ENCODE results near the gene KIF1B.

KIF1B gene

GRCh38 chr1:10209905-10210810, at the start of gene KIF1B:
Gene KIF1B, plus strand, starts transcription at chr1:10210570. Its CDS starts 21,759 bp downstream, at chr1:10232329.
- peak; percentile 97 for DNase-seq

DNA sequence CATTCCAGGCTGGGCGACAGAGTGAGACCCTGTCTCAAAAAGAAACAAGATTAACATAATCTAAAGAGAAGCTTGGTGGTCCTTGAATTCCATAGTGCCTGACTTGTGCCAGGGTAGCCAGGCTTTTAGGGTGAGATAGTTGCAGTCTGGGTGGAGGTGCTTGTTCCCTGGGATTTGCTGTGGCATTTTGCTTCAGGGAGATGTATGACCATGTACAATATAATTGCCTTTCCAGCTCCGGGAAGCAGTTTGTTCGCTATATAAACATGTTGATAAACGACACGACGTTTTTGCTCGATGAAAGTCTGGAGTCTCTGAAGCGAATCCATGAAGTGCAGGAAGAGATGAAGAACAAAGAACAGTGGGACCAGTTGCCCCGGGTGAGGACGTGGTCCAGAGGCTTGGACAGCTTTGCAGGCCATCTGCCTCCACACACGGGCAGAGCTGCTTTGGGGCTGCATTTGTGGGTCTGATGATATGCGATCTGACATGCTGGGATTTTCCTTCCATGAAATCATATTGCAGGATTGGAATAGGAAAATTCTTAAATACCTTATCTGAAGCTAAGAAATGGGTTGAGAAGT, 49.4 kb upstream of the KIF1B start:
- no peak for DNase-seq

- DNase-seq, result no peak
These were observed 48.7 kb upstream of the KIF1B start for GRCh38 chr1:10161541-10162290.

DNA sequence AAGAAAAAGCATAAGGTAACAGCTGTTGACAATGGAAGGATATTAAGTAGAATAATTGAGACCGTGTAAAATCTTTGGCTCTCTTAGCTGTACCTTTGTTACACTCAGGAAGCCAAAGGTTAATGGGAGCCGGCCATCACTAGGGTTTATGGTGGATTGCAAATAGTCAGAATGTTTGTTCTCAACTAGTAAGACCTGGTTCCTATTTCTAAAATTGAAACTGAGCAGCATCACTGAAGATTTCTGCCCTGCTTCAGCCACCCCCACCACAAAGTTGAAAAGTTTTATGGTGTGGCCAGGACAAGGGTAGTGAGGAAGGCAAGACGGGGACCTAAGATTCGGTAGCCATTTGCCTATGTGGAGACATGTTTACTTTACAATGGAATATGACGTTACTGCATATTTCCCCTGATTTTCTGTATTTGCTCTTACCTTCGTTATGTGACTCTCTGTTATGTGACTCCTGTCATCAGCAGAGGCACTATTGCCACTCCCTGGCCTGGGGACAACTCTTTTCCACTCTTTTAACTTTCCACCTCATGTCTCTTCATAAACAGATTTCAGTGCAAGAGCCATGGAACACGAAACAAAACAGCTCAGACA, 41.4 kb upstream of the KIF1B start:
- no peak for DNase-seq

DNA sequence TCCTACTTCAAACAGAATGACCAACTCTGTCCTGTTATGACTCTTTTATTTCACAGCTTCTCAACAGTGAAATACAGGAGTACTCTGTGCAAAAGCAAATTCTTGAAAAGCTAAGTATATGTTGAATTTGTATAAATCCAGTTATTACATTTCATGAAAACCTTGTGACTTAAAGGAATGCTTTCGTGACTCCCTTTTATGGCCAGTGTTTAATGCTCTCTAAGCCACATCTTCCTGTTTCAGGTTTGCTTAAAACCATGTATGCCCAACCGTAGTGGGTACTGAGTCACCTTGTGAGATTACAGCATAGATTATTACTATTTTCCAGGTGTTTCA, 40.2 kb upstream of the KIF1B start:
- no peak for DNase-seq

DNA sequence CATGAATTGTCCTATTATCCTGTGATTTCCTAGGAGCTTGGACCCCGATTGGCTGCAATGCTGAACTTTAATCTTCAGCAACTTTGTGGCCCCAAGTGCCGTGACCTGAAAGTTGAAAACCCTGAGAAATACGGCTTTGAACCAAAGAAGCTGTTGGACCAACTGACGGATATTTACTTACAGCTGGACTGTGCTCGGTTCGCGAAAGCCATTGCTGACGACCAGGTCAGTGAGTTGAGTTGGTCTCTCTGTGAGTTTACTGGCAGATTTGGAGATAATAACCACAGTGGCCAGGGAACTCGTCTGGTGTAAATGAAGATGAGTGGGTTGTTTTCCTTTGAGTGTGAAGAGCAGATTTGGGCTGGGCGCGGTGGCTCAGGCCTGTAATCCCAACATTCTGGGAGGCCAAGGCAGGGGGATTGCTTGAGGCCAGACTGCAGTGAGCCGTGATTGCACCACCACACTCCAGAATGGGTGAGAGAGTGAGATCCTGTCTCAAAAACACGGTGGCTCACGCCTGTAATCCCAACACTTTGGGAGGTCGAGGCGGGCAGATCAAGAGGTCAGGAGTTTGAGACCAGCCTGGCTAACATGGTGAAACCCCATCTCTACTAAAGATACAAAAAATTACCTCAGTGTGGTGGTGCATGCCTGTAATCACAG, 39.1 kb upstream of the KIF1B start:
- no peak for DNase-seq

DNA sequence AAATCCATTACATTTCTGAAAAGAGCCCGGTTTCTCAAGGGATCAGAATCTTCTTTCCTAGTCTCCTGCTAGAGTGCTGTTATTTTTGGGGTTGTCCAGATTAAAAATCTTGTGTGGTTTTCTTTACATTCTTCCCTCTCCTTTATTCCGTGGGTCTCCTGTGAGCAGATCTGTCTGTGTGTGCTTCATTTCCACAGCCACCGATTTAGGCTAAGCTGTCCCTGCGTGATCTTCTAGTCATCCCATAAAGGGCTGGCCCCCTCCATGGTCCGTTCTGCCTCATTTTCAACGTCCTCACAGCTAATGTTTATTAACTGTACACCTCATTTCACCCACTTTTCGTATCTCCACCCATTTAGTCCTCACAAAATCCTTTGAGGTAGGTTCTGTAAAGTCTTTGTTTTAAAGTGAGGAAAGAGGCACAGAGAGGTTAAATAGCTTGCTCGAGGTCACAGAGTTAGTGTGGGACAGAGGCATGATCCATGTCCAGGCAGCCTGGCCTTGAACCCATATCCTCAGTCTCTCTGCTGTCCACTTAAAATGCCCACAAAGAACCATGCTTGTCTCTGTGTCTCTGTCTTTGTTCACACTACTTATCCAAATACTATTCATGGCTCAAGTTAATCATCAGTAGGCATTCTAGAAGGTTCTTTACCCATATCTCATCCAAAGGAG, 38.2 kb upstream of the KIF1B start:
- no peak for DNase-seq

- no peak for DNase-seq
These were observed 36.8 kb upstream of the KIF1B start for GRCh38 chr1:10173582-10173981.

GRCh38 chr1:10177876-10178275, 32.5 kb upstream of the KIF1B start:
- DNase-seq, result no peak

DNA sequence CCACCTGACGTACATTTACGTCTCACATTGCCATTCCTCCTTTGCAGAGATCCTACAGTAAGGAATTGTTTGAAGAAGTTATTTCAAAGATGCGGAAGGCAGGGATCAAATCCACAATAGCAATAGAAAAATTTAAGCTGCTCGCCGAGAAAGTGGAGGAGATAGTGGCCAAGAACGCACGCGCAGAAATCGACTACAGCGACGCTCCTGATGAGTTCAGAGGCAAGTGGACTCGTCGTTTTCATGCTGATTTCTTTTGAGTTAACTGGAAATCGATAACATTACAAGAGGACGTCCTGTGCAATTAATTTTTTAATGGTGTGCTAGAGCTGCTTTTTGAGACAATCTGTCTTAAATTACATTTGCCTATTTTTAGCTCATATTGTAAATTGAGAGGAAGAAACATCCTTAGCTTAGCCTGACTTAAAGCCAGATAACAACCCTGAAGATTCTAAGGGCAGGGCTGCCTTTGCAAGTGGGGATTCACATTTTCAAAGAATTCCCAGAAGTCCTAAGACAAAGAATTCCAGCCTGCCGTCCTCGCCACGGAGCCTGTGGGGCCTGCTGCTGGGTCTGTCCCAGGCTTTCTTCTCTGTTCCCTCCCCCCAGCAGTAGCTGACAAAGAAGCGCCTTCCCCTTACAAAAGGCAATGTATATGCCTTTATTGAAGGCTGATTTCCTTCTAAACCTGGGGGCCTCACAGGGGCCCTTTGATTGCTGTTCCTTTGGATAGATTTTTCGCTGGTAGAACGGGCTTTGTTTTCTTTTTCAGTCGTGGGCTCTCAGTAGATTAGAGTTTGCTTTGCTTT, 31.6 kb upstream of the KIF1B start:
- DNase-seq, result no peak

- DNase-seq, result no peak
These were observed 30.8 kb upstream of the KIF1B start for GRCh38 chr1:10179406-10180091.

DNA sequence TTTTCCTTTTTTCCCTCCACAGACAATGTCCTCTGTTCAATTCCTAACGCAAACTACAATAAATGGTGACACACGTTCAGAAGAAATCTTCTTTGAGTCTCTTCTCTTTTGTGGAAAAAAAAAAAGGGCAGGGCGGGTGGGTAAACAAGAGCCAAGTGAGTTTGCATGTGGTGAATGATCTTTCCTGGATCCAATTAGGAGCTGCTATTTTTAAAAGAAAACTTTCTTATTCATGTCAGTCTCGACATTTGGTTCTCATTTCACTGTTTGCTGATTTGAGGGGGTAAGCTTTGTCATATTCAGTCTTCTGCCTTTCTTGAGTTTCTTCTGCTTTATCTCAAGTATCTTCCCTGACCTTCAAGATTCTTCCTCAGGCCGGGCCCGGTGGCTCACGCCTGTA, 29.2 kb upstream of the KIF1B start:
- no peak for DNase-seq

DNA sequence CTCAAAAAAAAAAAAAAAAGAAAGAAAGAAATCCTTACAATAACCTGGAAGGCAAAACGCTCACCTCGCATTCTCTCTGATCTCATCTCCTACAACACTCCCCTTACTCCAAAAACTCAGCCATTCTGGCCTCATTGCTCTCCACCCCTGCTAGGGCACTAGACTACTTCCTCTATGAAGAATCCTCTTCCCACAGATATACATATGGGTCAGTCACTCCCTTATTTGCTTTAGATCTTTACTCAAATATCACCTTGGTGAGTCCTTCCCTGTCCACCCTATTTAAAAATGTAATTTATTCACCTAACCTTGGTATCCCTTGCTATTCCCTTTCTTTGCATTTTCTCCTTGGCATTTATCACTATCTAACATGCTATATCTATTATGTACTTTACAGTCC, 24.6 kb upstream of the KIF1B start:
- no peak for DNase-seq

GRCh38 chr1:10186331-10187025, 23.9 kb upstream of the KIF1B start:
- no peak for DNase-seq

DNA sequence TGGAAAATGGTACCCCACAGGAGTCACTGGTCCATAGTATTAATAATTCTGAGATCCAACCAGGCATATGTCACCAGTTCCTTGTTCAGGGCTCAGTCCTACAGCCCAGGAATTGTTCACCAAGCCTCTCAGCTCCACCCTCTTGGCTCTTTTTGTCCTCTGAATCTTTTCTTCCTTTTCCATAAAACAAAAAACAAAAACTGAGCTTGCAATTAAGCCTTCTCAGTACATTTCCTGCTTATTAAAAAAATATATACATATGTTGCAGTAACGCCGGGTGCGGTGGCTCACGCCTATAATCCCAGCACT, 23.4 kb upstream of the KIF1B start:
- DNase-seq, result no peak

DNA sequence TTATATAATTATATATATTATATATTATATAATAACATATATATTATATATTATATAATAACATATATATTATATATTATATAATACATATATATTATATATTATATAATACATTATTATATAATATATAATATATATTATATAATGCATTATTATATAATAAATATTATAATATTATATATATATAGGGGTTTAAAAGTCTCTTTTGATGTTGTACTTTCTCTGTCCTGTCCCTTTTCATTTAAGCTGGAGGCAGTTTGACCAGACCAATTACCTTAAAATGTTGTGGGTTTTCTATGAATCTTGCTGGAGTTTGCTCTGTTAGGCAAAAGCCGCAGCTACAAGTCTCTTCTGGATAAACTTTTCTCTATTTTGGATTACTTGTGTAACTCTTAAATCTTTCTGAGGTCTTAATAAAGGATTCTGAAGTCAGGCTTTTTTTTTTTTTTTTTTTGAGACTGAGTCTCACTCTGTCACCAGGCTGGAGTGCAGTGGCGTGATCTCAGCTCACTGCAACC, 22.2 kb upstream of the KIF1B start:
- DNase-seq, result no peak

GRCh38 chr1:10189659-10190058, 20.7 kb upstream of the KIF1B start:
- no peak for DNase-seq

- DNase-seq, result no peak
These were observed 18.1 kb upstream of the KIF1B start for GRCh38 chr1:10192263-10192662.

- DNase-seq, result no peak
These were observed 17.1 kb upstream of the KIF1B start for GRCh38 chr1:10193288-10193687.

DNA sequence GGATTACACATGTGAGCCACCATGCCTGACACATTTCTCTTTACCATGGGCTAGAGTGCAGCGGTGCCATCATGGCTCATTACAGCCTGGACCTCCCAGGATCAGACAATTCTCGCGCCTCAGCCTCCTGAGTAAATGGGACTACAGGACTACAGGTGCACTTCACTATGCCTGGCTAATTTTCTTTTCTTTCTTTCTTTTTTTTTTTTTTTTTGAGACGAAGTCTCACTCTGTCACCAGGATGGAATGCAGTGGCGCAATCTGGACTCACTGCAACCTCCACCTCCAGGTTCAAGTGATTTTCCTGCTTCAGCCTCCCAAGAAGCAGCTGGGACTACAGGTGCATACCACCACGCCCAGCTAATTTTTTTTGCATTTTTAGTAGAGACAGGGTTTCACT, 14.8 kb upstream of the KIF1B start:
- no peak for DNase-seq
